GM19455 (cell line): ENCODE measurements around the gene TSPAN18.

Source experiments
- ATAC-seq: cut with Tn5 transposase; IDR thresholded peaks from one replicate; pipeline ENCODE4 v1.9.1; 2021; ENCODE audit not compliant: unreplicated experiment

Gene TSPAN18

GRCh38 chr11:44817207-44817949, 90.6 kb downstream of the TSPAN18 start:
- no peak for ATAC-seq

- ATAC-seq = no peak
These were observed 91.3 kb downstream of the TSPAN18 start for GRCh38 chr11:44818110-44818509.

GRCh38 chr11:44819346-44819745, 92.6 kb downstream of the TSPAN18 start:
- ATAC-seq = no peak

GRCh38 chr11:44822369-44822768, 95.6 kb downstream of the TSPAN18 start:
- ATAC-seq = no peak

- no peak for ATAC-seq
These were observed 96.2 kb downstream of the TSPAN18 start for GRCh38 chr11:44823006-44823405.

- ATAC-seq = no peak
These were observed 97.1 kb downstream of the TSPAN18 start for GRCh38 chr11:44823868-44824267.

GRCh38 chr11:44824300-44824704, 97.5 kb downstream of the TSPAN18 start:
- ATAC-seq = no peak

GRCh38 chr11:44825058-44825785, 98.5 kb downstream of the TSPAN18 start:
- ATAC-seq = no peak

- ATAC-seq = no peak
These were observed 100.3 kb downstream of the TSPAN18 start for GRCh38 chr11:44826922-44827643.

- no peak for ATAC-seq
These were observed 101.5 kb downstream of the TSPAN18 start for GRCh38 chr11:44828296-44828695.

- ATAC-seq = no peak
These were observed 103.1 kb downstream of the TSPAN18 start for GRCh38 chr11:44829838-44830237.

GRCh38 chr11:44831605-44832394, 105.0 kb downstream of the TSPAN18 start:
- ATAC-seq = no peak

GRCh38 chr11:44832452-44832851, 105.7 kb downstream of the TSPAN18 start:
- no peak for ATAC-seq

- ATAC-seq = no peak
These were observed 106.6 kb downstream of the TSPAN18 start for GRCh38 chr11:44833221-44833876.

- ATAC-seq = no peak
These were observed 107.2 kb downstream of the TSPAN18 start for GRCh38 chr11:44833877-44834452.

- ATAC-seq = no peak
These were observed 108.1 kb downstream of the TSPAN18 start for GRCh38 chr11:44834846-44835245.

- ATAC-seq = no peak
These were observed 108.5 kb downstream of the TSPAN18 start for GRCh38 chr11:44835296-44835695.

GRCh38 chr11:44835938-44836337, 109.2 kb downstream of the TSPAN18 start:
- ATAC-seq = no peak

- ATAC-seq = no peak
These were observed 110.9 kb downstream of the TSPAN18 start for GRCh38 chr11:44837661-44838060.

- no peak for ATAC-seq
These were observed 112.8 kb downstream of the TSPAN18 start for GRCh38 chr11:44839458-44840084.
